GM20000 (cell line): ENCODE data around the gene KRT86.
"Not testable (repeated sequence)": the region's sequence is repeated elsewhere in the genome, so short reads cannot be mapped to it uniquely, and the experiment has no call there.

ENCODE experiments used
- DNase-seq: peaks from one replicate; pipeline ENCODE4 v3.0.0; 2012; ENCODE audit warnings: low spot score
- CTCF ChIP-seq: IDR thresholded peaks from 2 replicates; pipeline ENCODE4 v1.5.1; 2012; ENCODE audit warnings: mild to moderate bottlenecking, control low read depth; ENCODE audit errors: extremely low read depth, missing control alignments

Gene KRT86

GRCh38 chr12:52338241-52338960, 64.0 kb downstream of the KRT86 start:
- TF ChIP-seq CTCF = no peak

GRCh38 chr12:52341066-52341580, 66.7 kb downstream of the KRT86 start:
- no peak for TF ChIP-seq CTCF
- no peak for DNase-seq

More at GRCh38 chr12:52338241-52338960, 64.0 kb downstream of the KRT86 start:
- no peak for DNase-seq

- no peak for DNase-seq
- no peak for TF ChIP-seq CTCF
Measured at GRCh38 chr12:52342781-52343490, 68.5 kb downstream of the KRT86 start.

- no peak for TF ChIP-seq CTCF
- DNase-seq = no peak
Measured at GRCh38 chr12:52343550-52343949, 69.1 kb downstream of the KRT86 start.

GRCh38 chr12:52344111-52344510, 69.7 kb downstream of the KRT86 start:
- no peak for TF ChIP-seq CTCF
- no peak for DNase-seq

GRCh38 chr12:52345041-52345440, 70.6 kb downstream of the KRT86 start:
- DNase-seq = not testable (repeated sequence)

- DNase-seq = no peak
- TF ChIP-seq CTCF = no peak
Measured at GRCh38 chr12:52346593-52346992, 72.1 kb downstream of the KRT86 start.
